B cell (primary cell): ENCODE data around the gene METRNL. TPM values are rescaled to one million over a fixed set of nuclear protein-coding genes. Genes with fewer than 3 reads are reported as not detected.

ENCODE experiments used
- ATAC-seq: fragments of 200-7000 bp; cut with Tn5 transposase; one replicate; pipeline ENCODE4 v1.10.0; 2021; ENCODE audit warnings: low read depth, mild to moderate bottlenecking, moderate number of reproducible peaks, moderate library complexity
- CTCF ChIA-PET: fragments of 350-600 bp; sonication (Branson Sonifier 250); formaldehyde crosslinking; loops from one replicate; lab custom pipeline; 2021; ENCODE audit warnings: antibody characterized with exemption, inconsistent platforms; lab: Charles Lee
- POLR2A ChIA-PET: fragments of 350-600 bp; sonication (Branson Sonifier 250); formaldehyde crosslinking; loops from one replicate; lab custom pipeline; 2021; ENCODE audit warnings: antibody characterized with exemption; lab: Charles Lee
- DNase-seq: peaks from one replicate; pipeline ENCODE4 v3.0.0; 2013
- H2AFZ ChIP-seq: 2 replicates; pipeline ENCODE4 v1.6.1; 2012; ENCODE audit warnings: mild to moderate bottlenecking, low read depth, low read length; ENCODE audit not compliant: insufficient read depth, poor library complexity, severe bottlenecking
- H3K27ac ChIP-seq, 2 donors: 1 replicate in 1 of 2; 2 replicates in 1 of 2; pipeline ENCODE4 v1.5.1; 2012 to 2013; ENCODE audit warnings: low read length in 2 of 2, mild to moderate bottlenecking in 2 of 2, moderate library complexity in 1 of 2
- H3K27me3 ChIP-seq, 4 experiments: fragments of 200-600 bp in 1 of 4; sonication (generic) in 1 of 4; replicated peaks in 1 of 4; 1 replicate in 2 of 4; 2 replicates in 2 of 4; pipeline versions ENCODE4 v1.6.1 to v1.7.0; 2013 to 2016; ENCODE audit warnings: low read length in 3 of 4, mild to moderate bottlenecking in 2 of 4, mixed read lengths in 1 of 4, moderate library complexity in 1 of 4; ENCODE audit not compliant: insufficient read depth in 4 of 4, control insufficient read depth in 3 of 4; ENCODE audit errors: control extremely low read depth in 1 of 4
- H3K36me3 ChIP-seq, 2 experiments: replicated peaks in 1 of 2; 1 replicate in 1 of 2; 2 replicates in 1 of 2; pipeline versions ENCODE4 v1.6.1 to v1.7.1; 2013; ENCODE audit warnings: low read length in 1 of 2; ENCODE audit not compliant: insufficient read depth in 2 of 2, control insufficient read depth in 1 of 2; ENCODE audit errors: control extremely low read depth in 1 of 2, extremely low read depth in 1 of 2
- H3K4me1 ChIP-seq, 2 donors: fragments of 200-600 bp in 1 of 2; sonication (generic) in 1 of 2; 1 replicate in 1 of 2; 2 replicates in 1 of 2; pipeline versions ENCODE4 v1.5.1 to v1.6.1; 2013 to 2017; ENCODE audit warnings: low read length in 2 of 2; ENCODE audit not compliant: control insufficient read depth in 2 of 2, insufficient read depth in 2 of 2
- H3K4me2 ChIP-seq: replicated peaks from 2 replicates; pipeline ENCODE3; 2012; ENCODE audit warnings: mild to moderate bottlenecking, low read depth, low read length; ENCODE audit not compliant: poor library complexity, severe bottlenecking
- H3K4me3 ChIP-seq, 5 experiments: fragments of 200-600 bp in 1 of 5; sonication (generic) in 1 of 5; 1 replicate in 3 of 5; 2 replicates in 2 of 5; pipeline versions ENCODE4 v1.5.1 to v1.7.0; 2011 to 2016; ENCODE audit warnings: low read length in 4 of 5, mild to moderate bottlenecking in 4 of 5, low read depth in 2 of 5, control low read depth in 1 of 5, moderate library complexity in 1 of 5; ENCODE audit not compliant: insufficient read depth in 1 of 5; ENCODE audit errors: control extremely low read depth in 1 of 5, extremely low read depth in 1 of 5
- H3K79me2 ChIP-seq: fragments of 200-600 bp; sonication (generic); one replicate; pipeline ENCODE4 v1.6.0; 2016; ENCODE audit warnings: low read length; ENCODE audit not compliant: control insufficient read depth, insufficient read depth
- H3K9ac ChIP-seq: fragments of 200-600 bp; sonication (generic); 2 replicates; pipeline ENCODE4 v1.6.1; 2017; ENCODE audit warnings: mild to moderate bottlenecking, low read length, moderate library complexity
- H3K9me3 ChIP-seq, 3 donors: one replicate each; pipeline versions ENCODE4 v1.6.1 to v1.7.1; 2013; ENCODE audit warnings: low read length in 2 of 3; ENCODE audit not compliant: control insufficient read depth in 2 of 3, insufficient read depth in 1 of 3; ENCODE audit errors: control extremely low read depth in 1 of 3
- H4K20me1 ChIP-seq: 2 replicates; pipeline ENCODE4 v1.6.0; 2012; ENCODE audit warnings: mild to moderate bottlenecking, low read length; ENCODE audit not compliant: insufficient read depth, control insufficient read depth, poor library complexity, severe bottlenecking
- H3K27ac Mint-ChIP-seq: one replicate; pipeline ENCODE4 v1.8.0; 2021; ENCODE audit warnings: mixed read lengths
- H3K27me3 Mint-ChIP-seq: one replicate; pipeline ENCODE4 v1.8.0; 2021; ENCODE audit warnings: mixed read lengths
- H3K4me1 Mint-ChIP-seq: one replicate; pipeline ENCODE4 v1.8.0; 2021; ENCODE audit warnings: mixed read lengths
- H3K4me3 Mint-ChIP-seq: one replicate; pipeline ENCODE4 v1.8.0; 2021; ENCODE audit warnings: mixed read lengths
- H3K9me3 Mint-ChIP-seq: one replicate; pipeline ENCODE4 v1.8.0; 2022; ENCODE audit warnings: mixed read lengths; ENCODE audit not compliant: insufficient read depth
- CTCF ChIP-seq: fragments of 200-600 bp; IDR thresholded peaks from one replicate; pipeline ENCODE4 v1.8.0; 2022; ENCODE audit warnings: antibody characterized with exemption, mild to moderate bottlenecking
- EZH2 ChIP-seq: IDR thresholded peaks from 2 replicates; pipeline ENCODE4 v1.6.1; 2012; ENCODE audit warnings: borderline replicate concordance, low read depth, mild to moderate bottlenecking, moderate library complexity, low read length; ENCODE audit not compliant: insufficient read depth, poor library complexity, severe bottlenecking
- WGBS: methylation state at CpG from one replicate; pipeline ENCODE4 v1.1.5; 2013; ENCODE audit warnings: missing lambda C conversion rate; ENCODE audit not compliant: insufficient coverage; 5-methylcytosine and 5-hydroxymethylcytosine counted together
- intact Hi-C: fragments of 100-400 bp; cut with micrococcal nuclease; formaldehyde crosslinking; loops from one replicate; pipeline ENCODE4 v1.10.0; 2022
- polyA plus RNA-seq: library from polyadenylated mRNA; depleted of rRNA; stranded (reverse); fragments of >200 nt; gene quantifications from 2 replicates; pipeline ENCODE4 v1.2.3, GENCODE V29; 2012
- total RNA-seq, 2 donors: library from RNA; stranded (reverse); fragments of 120-200 nt in 1 of 2; gene quantifications; 1 replicate in 1 of 2; 2 replicates in 1 of 2; pipeline versions ENCODE4 v1.2.3 to v1.2.4, GENCODE V29; 2013 to 2022

Gene METRNL
- total and polyA plus RNA-seq, 2 donors (not counting 1 experiment from before 2014, with no cell fraction given), result 11.8 to 18.4 TPM

- Histone ChIP-seq H3K27me3 (peaks cover 0 to 36% (median 4%) of the 10 kb centered on the region in 4 experiments), H3K9ac (no peak overlapping the region), H4K20me1 (no peaks in the 10 kb centered on the region), H3K4me2 (no peak overlapping the region), H3K36me3 (no peaks in the 10 kb centered on the region), H3K79me2 (no peaks in the 10 kb centered on the region), H3K9me3 (peaks cover 0 to 27% (median 0%) of the 10 kb centered on the region in 3 donors), H3K4me1 (peaks cover 12 to 17% of the 10 kb centered on the region in 2 donors), H3K27ac (no peak overlapping the region), H3K4me3 (no peak overlapping the region), H2AFZ (no peak overlapping the region)
- H3K4me3 Mint-ChIP-seq, result no peak overlapping the region
- peaks cover 10% of the 10 kb centered on the region for H3K4me1 Mint-ChIP-seq
- intact Hi-C loops, result no loop called here
- DNase-seq, result no peak
- no peaks in the 10 kb centered on the region for H3K9me3 Mint-ChIP-seq
- no peak for ATAC-seq
- CTCF ChIA-PET, result no interaction called here
- POLR2A ChIA-PET, result no interaction called here
- 75% methylated on average over 6 of the region's 10 CpGs for WGBS
- peaks cover 21% of the 10 kb centered on the region for H3K27me3 Mint-ChIP-seq
- TF ChIP-seq CTCF, result no peak
- no peak for TF ChIP-seq EZH2
- no peak overlapping the region for H3K27ac Mint-ChIP-seq
These were observed 26.1 kb downstream of the METRNL start for GRCh38 chr17:83105512-83105911.

GRCh38 chr17:83106056-83106588, 26.7 kb downstream of the METRNL start:
- Mint-ChIP-seq H3K4me1 (peaks cover 5% of the 10 kb centered on the region), H3K27ac (no peak overlapping the region), H3K9me3 (no peaks in the 10 kb centered on the region), H3K4me3 (no peak overlapping the region), H3K27me3 (peaks cover 26% of the 10 kb centered on the region)
- no peak for TF ChIP-seq EZH2
- no peak for TF ChIP-seq CTCF
- Histone ChIP-seq H3K9me3 (peaks cover 0 to 24% (median 0%) of the 10 kb centered on the region in 3 donors), H3K4me1 (peaks cover 8 to 12% of the 10 kb centered on the region in 2 donors), H3K4me3 (no peak overlapping the region), H3K9ac (no peak overlapping the region), H3K27me3 (peaks cover 0 to 32% (median 4%) of the 10 kb centered on the region in 4 experiments), H2AFZ (no peak overlapping the region), H3K36me3 (no peaks in the 10 kb centered on the region), H3K4me2 (no peak overlapping the region), H4K20me1 (no peaks in the 10 kb centered on the region), H3K79me2 (no peaks in the 10 kb centered on the region), H3K27ac (no peak overlapping the region)
- 97% methylated on average over 16 of the region's 22 CpGs for WGBS
- intact Hi-C loops, result no loop called here
- no peak for DNase-seq
- CTCF ChIA-PET, result no interaction called here
- POLR2A ChIA-PET, result no interaction called here
- no peak for ATAC-seq
